ENCODE measurements around the gene LSP1. TPM values are rescaled to one million over a fixed set of nuclear protein-coding genes. Genes with fewer than 3 reads are reported as not detected.

Gene LSP1
- total RNA-seq, 4 donors from 2014 or later: 10.3 to 36.5 (median 35.4) TPM

- Histone ChIP-seq H3K9me3 (no peaks in the 10 kb centered on the region), H3K36me3 (peaks cover 0 to 49% (median 15%) of the 10 kb centered on the region in 4 donors), H3K27ac (replicated peaks in 1 of 4) (peak overlapping the region in 2 of 4 donors; percentile 15 to 34), H3K4me3 (no peak overlapping the region), H3K27me3 (peaks cover 0 to 10% (median 0%) of the 10 kb centered on the region in 4 donors), H3K4me1 (peaks cover 0 to 14% (median 2%) of the 10 kb centered on the region in 4 donors)
- DNase-seq (ENCODE audit: extremely low spot score): no peak
- WGBS: 63% methylated on average over 3 of the region's 9 CpGs
- no peak for TF ChIP-seq EP300 (IDR thresholded peaks at IDR 0.05)
- intact Hi-C loops (cut with DNase I): no loop called here
Observed at GRCh38 chr11:1888347-1888753, 35.5 kb downstream of the LSP1 start.

GRCh38 chr11:1888811-1889210 lies 35.9 kb downstream of the LSP1 start:
- H3K27me3 ChIP-seq: peaks cover 0 to 10% (median 0%) of the 10 kb centered on the region in 4 donors
- intact Hi-C loops (cut with DNase I): no loop called here
- TF ChIP-seq POLR2AphosphoS5 (IDR thresholded peaks at IDR 0.05): no peak
- TF ChIP-seq CTCF (IDR thresholded peaks at IDR 0.05): no peak
- TF ChIP-seq EP300 (IDR thresholded peaks at IDR 0.05): no peak
- TF ChIP-seq POLR2A (IDR thresholded peaks at IDR 0.05; ENCODE audit: low read depth): no peak
- peak overlapping the region in 1 of 4 donors; percentile 34 for H3K27ac ChIP-seq (replicated peaks in 1 of 4)
- 76% methylated on average over 4 of the region's 6 CpGs for WGBS
- H3K4me3 ChIP-seq: no peak overlapping the region
- H3K36me3 ChIP-seq: peaks cover 0 to 48% (median 15%) of the 10 kb centered on the region in 4 donors
- peaks cover 0 to 14% (median 2%) of the 10 kb centered on the region in 4 donors for H3K4me1 ChIP-seq
- H3K9me3 ChIP-seq: no peaks in the 10 kb centered on the region
- DNase-seq (ENCODE audit: extremely low spot score): no peak

- 84% methylated on average over 7 of the region's 34 CpGs for WGBS
- intact Hi-C loops (cut with DNase I): no loop called here
- Histone ChIP-seq H3K4me3 (no peak overlapping the region), H3K4me1 (peaks cover 0 to 14% (median 2%) of the 10 kb centered on the region in 4 donors), H3K36me3 (peaks cover 0 to 42% (median 15%) of the 10 kb centered on the region in 4 donors), H3K27ac (replicated peaks in 1 of 4) (no peak overlapping the region), H3K27me3 (peaks cover 0 to 10% (median 0%) of the 10 kb centered on the region in 4 donors), H3K9me3 (no peaks in the 10 kb centered on the region)
- no peak for TF ChIP-seq CTCF (IDR thresholded peaks at IDR 0.05)
- TF ChIP-seq EP300 (IDR thresholded peaks at IDR 0.05): no peak
- no peak for TF ChIP-seq POLR2A (IDR thresholded peaks at IDR 0.05; ENCODE audit: low read depth)
- TF ChIP-seq POLR2AphosphoS5 (IDR thresholded peaks at IDR 0.05): no peak
- DNase-seq (ENCODE audit: extremely low spot score): no peak
Observed at GRCh38 chr11:1889224-1889930, 36.5 kb downstream of the LSP1 start.

- Histone ChIP-seq H3K4me3 (no peak overlapping the region), H3K4me1 (peaks cover 0 to 14% (median 2%) of the 10 kb centered on the region in 4 donors), H3K36me3 (peaks cover 0 to 35% (median 12%) of the 10 kb centered on the region in 4 donors), H3K27ac (replicated peaks in 1 of 4) (no peak overlapping the region), H3K9me3 (no peaks in the 10 kb centered on the region), H3K27me3 (peaks cover 0 to 10% (median 0%) of the 10 kb centered on the region in 4 donors)
- intact Hi-C loops (cut with DNase I): no loop called here
- no peak for TF ChIP-seq POLR2AphosphoS5 (IDR thresholded peaks at IDR 0.05)
- TF ChIP-seq POLR2A (IDR thresholded peaks at IDR 0.05; ENCODE audit: low read depth): no peak
- TF ChIP-seq EP300 (IDR thresholded peaks at IDR 0.05): no peak
- no peak for TF ChIP-seq CTCF (IDR thresholded peaks at IDR 0.05)
- WGBS: 84% methylated on average over 20 of the region's 33 CpGs
- DNase-seq (ENCODE audit: extremely low spot score): no peak
Observed at GRCh38 chr11:1889941-1890855, 37.3 kb downstream of the LSP1 start.
